Ishikawa (cell line): ENCODE data around the gene SH2D2A.

Source experiments
- CEBPB ChIP-seq: IDR thresholded peaks from 2 replicates; pipeline ENCODE4 v1.6.1; 2012
- CREB1 ChIP-seq: IDR thresholded peaks from 2 replicates; pipeline ENCODE4 v1.6.1; 2012; ENCODE audit warnings: low read depth
- EGR1 ChIP-seq: IDR thresholded peaks from 2 replicates; pipeline ENCODE4 v1.6.1; 2012
- EP300 ChIP-seq: IDR thresholded peaks from 2 replicates; pipeline ENCODE4 v1.6.1; 2012; ENCODE audit warnings: borderline replicate concordance
- FOXM1 ChIP-seq: IDR thresholded peaks from 2 replicates; pipeline ENCODE4 v1.6.1; 2012; ENCODE audit warnings: low read depth, borderline replicate concordance
- MAX ChIP-seq: IDR thresholded peaks from 2 replicates; pipeline ENCODE4 v1.6.1; 2012
- NFIC ChIP-seq: IDR thresholded peaks from 2 replicates; pipeline ENCODE4 v1.6.1; 2012
- RAD21 ChIP-seq: IDR thresholded peaks from 2 replicates; pipeline ENCODE4 v1.6.1; 2012; ENCODE audit warnings: low read depth
- REST ChIP-seq: IDR thresholded peaks from 2 replicates; pipeline ENCODE4 v1.6.1; 2012; ENCODE audit warnings: low read depth, mild to moderate bottlenecking
- TAF1 ChIP-seq: IDR thresholded peaks from 2 replicates; pipeline ENCODE4 v1.6.1; 2012; ENCODE audit warnings: low read depth, mild to moderate bottlenecking
- TCF12 ChIP-seq: IDR thresholded peaks from 2 replicates; pipeline ENCODE4 v1.6.1; 2012; ENCODE audit warnings: low read depth
- TEAD4 ChIP-seq: IDR thresholded peaks from 2 replicates; pipeline ENCODE4 v1.6.1; 2012
- USF1 ChIP-seq: IDR thresholded peaks from 2 replicates; pipeline ENCODE4 v1.6.1; 2012
- YY1 ChIP-seq: IDR thresholded peaks from 2 replicates; pipeline ENCODE4 v1.6.1; 2012; ENCODE audit warnings: low read depth
- ZBTB7A ChIP-seq: IDR thresholded peaks from 2 replicates; pipeline ENCODE4 v1.6.1; 2012; ENCODE audit warnings: low read depth

SH2D2A gene

GRCh38 chr1:156851779-156852417, 35.2 kb upstream of the SH2D2A start:
- TF ChIP-seq REST = no peak
- no peak for TF ChIP-seq FOXM1
- TF ChIP-seq RAD21 = no peak
- no peak for TF ChIP-seq MAX
- no peak for TF ChIP-seq YY1
- no peak for TF ChIP-seq EGR1
- TF ChIP-seq NFIC = no peak
- TF ChIP-seq EP300 = no peak
- TF ChIP-seq TEAD4 = no peak
- TF ChIP-seq CEBPB = no peak
- TF ChIP-seq USF1 = no peak
- no peak for TF ChIP-seq CREB1
- TF ChIP-seq ZBTB7A = no peak
- no peak for TF ChIP-seq TAF1
- TF ChIP-seq TCF12 = no peak

- TF ChIP-seq REST (no peak), NFIC (no peak), CEBPB (no peak), USF1 (no peak), CREB1 (no peak), TAF1 (no peak), EGR1 (no peak), TCF12 (no peak), FOXM1 (no peak), TEAD4 (no peak), ZBTB7A (no peak), YY1 (no peak), EP300 (no peak), MAX (no peak), RAD21 (no peak)
Measured at GRCh38 chr1:156849151-156849496, 32.5 kb upstream of the SH2D2A start.

- TF ChIP-seq FOXM1 = no peak
- no peak for TF ChIP-seq TAF1
Measured at GRCh38 chr1:156848461-156849150, 32.0 kb upstream of the SH2D2A start.

GRCh38 chr1:156847591-156848460, 31.2 kb upstream of the SH2D2A start:
- no peak for TF ChIP-seq RAD21
- no peak for TF ChIP-seq EP300
- no peak for TF ChIP-seq REST
- no peak for TF ChIP-seq YY1
- no peak for TF ChIP-seq CREB1
- TF ChIP-seq NFIC = no peak
- no peak for TF ChIP-seq FOXM1
- TF ChIP-seq EGR1 = no peak
